B cell (primary cell): ENCODE measurements around the gene MUC3A. TPM values are rescaled to one million over a fixed set of nuclear protein-coding genes. Genes with fewer than 3 reads are reported as not detected.

Experiments
- ATAC-seq: fragments of 200-7000 bp; cut with Tn5 transposase; one replicate; pipeline ENCODE4 v1.10.0; 2021; ENCODE audit warnings: low read depth, mild to moderate bottlenecking, moderate number of reproducible peaks, moderate library complexity
- CTCF ChIA-PET: fragments of 350-600 bp; sonication (Branson Sonifier 250); formaldehyde crosslinking; loops from one replicate; lab custom pipeline; 2021; ENCODE audit warnings: antibody characterized with exemption, inconsistent platforms; lab: Charles Lee
- POLR2A ChIA-PET: fragments of 350-600 bp; sonication (Branson Sonifier 250); formaldehyde crosslinking; loops from one replicate; lab custom pipeline; 2021; ENCODE audit warnings: antibody characterized with exemption; lab: Charles Lee
- DNase-seq: peaks from one replicate; pipeline ENCODE4 v3.0.0; 2013
- H2AFZ ChIP-seq: 2 replicates; pipeline ENCODE4 v1.6.1; 2012; ENCODE audit warnings: mild to moderate bottlenecking, low read depth, low read length; ENCODE audit not compliant: insufficient read depth, poor library complexity, severe bottlenecking
- H3K27ac ChIP-seq, 2 donors: 1 replicate in 1 of 2; 2 replicates in 1 of 2; pipeline ENCODE4 v1.5.1; 2012 to 2013; ENCODE audit warnings: low read length in 2 of 2, mild to moderate bottlenecking in 2 of 2, moderate library complexity in 1 of 2
- H3K27me3 ChIP-seq, 4 experiments: fragments of 200-600 bp in 1 of 4; sonication (generic) in 1 of 4; replicated peaks in 1 of 4; 1 replicate in 2 of 4; 2 replicates in 2 of 4; pipeline versions ENCODE4 v1.6.1 to v1.7.0; 2013 to 2016; ENCODE audit warnings: low read length in 3 of 4, mild to moderate bottlenecking in 2 of 4, mixed read lengths in 1 of 4, moderate library complexity in 1 of 4; ENCODE audit not compliant: insufficient read depth in 4 of 4, control insufficient read depth in 3 of 4; ENCODE audit errors: control extremely low read depth in 1 of 4
- H3K36me3 ChIP-seq, 2 experiments: replicated peaks in 1 of 2; 1 replicate in 1 of 2; 2 replicates in 1 of 2; pipeline versions ENCODE4 v1.6.1 to v1.7.1; 2013; ENCODE audit warnings: low read length in 1 of 2; ENCODE audit not compliant: insufficient read depth in 2 of 2, control insufficient read depth in 1 of 2; ENCODE audit errors: control extremely low read depth in 1 of 2, extremely low read depth in 1 of 2
- H3K4me1 ChIP-seq, 2 donors: fragments of 200-600 bp in 1 of 2; sonication (generic) in 1 of 2; 1 replicate in 1 of 2; 2 replicates in 1 of 2; pipeline versions ENCODE4 v1.5.1 to v1.6.1; 2013 to 2017; ENCODE audit warnings: low read length in 2 of 2; ENCODE audit not compliant: control insufficient read depth in 2 of 2, insufficient read depth in 2 of 2
- H3K4me2 ChIP-seq: replicated peaks from 2 replicates; pipeline ENCODE3; 2012; ENCODE audit warnings: mild to moderate bottlenecking, low read depth, low read length; ENCODE audit not compliant: poor library complexity, severe bottlenecking
- H3K4me3 ChIP-seq, 5 experiments: fragments of 200-600 bp in 1 of 5; sonication (generic) in 1 of 5; 1 replicate in 3 of 5; 2 replicates in 2 of 5; pipeline versions ENCODE4 v1.5.1 to v1.7.0; 2011 to 2016; ENCODE audit warnings: low read length in 4 of 5, mild to moderate bottlenecking in 4 of 5, low read depth in 2 of 5, control low read depth in 1 of 5, moderate library complexity in 1 of 5; ENCODE audit not compliant: insufficient read depth in 1 of 5; ENCODE audit errors: control extremely low read depth in 1 of 5, extremely low read depth in 1 of 5
- H3K79me2 ChIP-seq: fragments of 200-600 bp; sonication (generic); one replicate; pipeline ENCODE4 v1.6.0; 2016; ENCODE audit warnings: low read length; ENCODE audit not compliant: control insufficient read depth, insufficient read depth
- H3K9ac ChIP-seq: fragments of 200-600 bp; sonication (generic); 2 replicates; pipeline ENCODE4 v1.6.1; 2017; ENCODE audit warnings: mild to moderate bottlenecking, low read length, moderate library complexity
- H3K9me3 ChIP-seq, 3 donors: one replicate each; pipeline versions ENCODE4 v1.6.1 to v1.7.1; 2013; ENCODE audit warnings: low read length in 2 of 3; ENCODE audit not compliant: control insufficient read depth in 2 of 3, insufficient read depth in 1 of 3; ENCODE audit errors: control extremely low read depth in 1 of 3
- H4K20me1 ChIP-seq: 2 replicates; pipeline ENCODE4 v1.6.0; 2012; ENCODE audit warnings: mild to moderate bottlenecking, low read length; ENCODE audit not compliant: insufficient read depth, control insufficient read depth, poor library complexity, severe bottlenecking
- H3K27ac Mint-ChIP-seq: one replicate; pipeline ENCODE4 v1.8.0; 2021; ENCODE audit warnings: mixed read lengths
- H3K27me3 Mint-ChIP-seq: one replicate; pipeline ENCODE4 v1.8.0; 2021; ENCODE audit warnings: mixed read lengths
- H3K4me1 Mint-ChIP-seq: one replicate; pipeline ENCODE4 v1.8.0; 2021; ENCODE audit warnings: mixed read lengths
- H3K4me3 Mint-ChIP-seq: one replicate; pipeline ENCODE4 v1.8.0; 2021; ENCODE audit warnings: mixed read lengths
- H3K9me3 Mint-ChIP-seq: one replicate; pipeline ENCODE4 v1.8.0; 2022; ENCODE audit warnings: mixed read lengths; ENCODE audit not compliant: insufficient read depth
- CTCF ChIP-seq: fragments of 200-600 bp; IDR thresholded peaks from one replicate; pipeline ENCODE4 v1.8.0; 2022; ENCODE audit warnings: antibody characterized with exemption, mild to moderate bottlenecking
- EZH2 ChIP-seq: IDR thresholded peaks from 2 replicates; pipeline ENCODE4 v1.6.1; 2012; ENCODE audit warnings: borderline replicate concordance, low read depth, mild to moderate bottlenecking, moderate library complexity, low read length; ENCODE audit not compliant: insufficient read depth, poor library complexity, severe bottlenecking
- WGBS: methylation state at CpG from one replicate; pipeline ENCODE4 v1.1.5; 2013; ENCODE audit warnings: missing lambda C conversion rate; ENCODE audit not compliant: insufficient coverage; 5-methylcytosine and 5-hydroxymethylcytosine counted together
- intact Hi-C: fragments of 100-400 bp; cut with micrococcal nuclease; formaldehyde crosslinking; loops from one replicate; pipeline ENCODE4 v1.10.0; 2022
- polyA plus RNA-seq: library from polyadenylated mRNA; depleted of rRNA; stranded (reverse); fragments of >200 nt; gene quantifications from 2 replicates; pipeline ENCODE4 v1.2.3, GENCODE V29; 2012
- total RNA-seq, 2 donors: library from RNA; stranded (reverse); fragments of 120-200 nt in 1 of 2; gene quantifications; 1 replicate in 1 of 2; 2 replicates in 1 of 2; pipeline versions ENCODE4 v1.2.3 to v1.2.4, GENCODE V29; 2013 to 2022

The MUC3A gene
- total and polyA plus RNA-seq, 2 donors (not counting 1 experiment from before 2014, with no cell fraction given) = not detected

GRCh38 chr7:100952641-100953040, 3.3 kb downstream of the MUC3A start:
- Histone ChIP-seq H3K27ac (no peak overlapping the region), H3K4me3 (no peak overlapping the region), H3K9me3 (peaks cover 0 to 19% (median 0%) of the 10 kb centered on the region in 3 donors), H3K4me2 (no peak overlapping the region), H3K27me3 (peaks cover 0 to 56% (median 12%) of the 10 kb centered on the region in 4 experiments), H3K79me2 (no peaks in the 10 kb centered on the region), H3K4me1 (no peaks in the 10 kb centered on the region), H4K20me1 (no peaks in the 10 kb centered on the region), H2AFZ (no peak overlapping the region), H3K36me3 (no peaks in the 10 kb centered on the region), H3K9ac (no peak overlapping the region)
- no peaks in the 10 kb centered on the region for H3K4me1 Mint-ChIP-seq
- H3K4me3 Mint-ChIP-seq = no peak overlapping the region
- ATAC-seq (no peak), DNase-seq (no peak)
- intact Hi-C loops = no loop called here
- no peak overlapping the region for H3K27ac Mint-ChIP-seq
- ChIA-PET CTCF (no interaction called here), POLR2A (no interaction called here)
- TF ChIP-seq CTCF = no peak
- TF ChIP-seq EZH2 = no peak
- WGBS = 53% methylated on average over 2 of the region's 2 CpGs
- no peaks in the 10 kb centered on the region for H3K9me3 Mint-ChIP-seq
- peaks cover 12% of the 10 kb centered on the region for H3K27me3 Mint-ChIP-seq

GRCh38 chr7:100957832-100958421, 8.6 kb downstream of the MUC3A start:
- Mint-ChIP-seq H3K4me3 (no peak overlapping the region), H3K27ac (no peak overlapping the region), H3K4me1 (no peaks in the 10 kb centered on the region), H3K27me3 (peaks cover 3% of the 10 kb centered on the region), H3K9me3 (no peaks in the 10 kb centered on the region)
- peaks cover 0 to 34% (median 6%) of the 10 kb centered on the region in 4 experiments for H3K27me3 ChIP-seq
- ATAC-seq (no peak), DNase-seq (peak; percentile 35)
- intact Hi-C loops = no loop called here
- no peak overlapping the region for H2AFZ ChIP-seq
- H3K4me2 ChIP-seq = no peak overlapping the region
- H3K9me3 ChIP-seq = peaks cover 0 to 13% (median 0%) of the 10 kb centered on the region in 3 donors
- H3K9ac ChIP-seq = no peak overlapping the region
- H3K4me3 ChIP-seq = no peak overlapping the region
- H3K4me1 ChIP-seq = no peaks in the 10 kb centered on the region
- H3K36me3 ChIP-seq = no peaks in the 10 kb centered on the region
- no peaks in the 10 kb centered on the region for H4K20me1 ChIP-seq
- CTCF ChIA-PET = interaction anchor here (0.9 kb wide), 1 partner anchor 8 kb away, joined by 3 read pairs; the partner anchor contains the start of gene MUC3A
- TF ChIP-seq EZH2 (no peak), CTCF (no peak)
- 57% methylated on average over 11 of the region's 12 CpGs for WGBS
- H3K27ac ChIP-seq = no peak overlapping the region
- POLR2A ChIA-PET = interaction anchor here (0.6 kb wide), 1 partner anchor 22 kb away, joined by 3 read pairs; no protein-coding TSS in a partner anchor
- no peaks in the 10 kb centered on the region for H3K79me2 ChIP-seq
